SK-N-DZ (cell line): ENCODE results near the gene LYZ. TPM values are rescaled to one million over a fixed set of nuclear protein-coding genes. Genes with fewer than 3 reads are reported as not detected.
"Not testable (repeated sequence)": the region's sequence is repeated elsewhere in the genome, so short reads cannot be mapped to it uniquely, and the experiment has no call there.

Experiments
- DNase-seq: peaks from one replicate; pipeline ENCODE4 v3.0.0-alpha.2; 2015; ENCODE audit warnings: low spot score
- polyA plus RNA-seq, 2 experiments: library from polyadenylated mRNA; depleted of rRNA; stranded (reverse); fragments of >200 nt; gene quantifications; 2 replicates each; pipeline ENCODE4 v1.2.3, GENCODE V29; 2014

Gene LYZ
- polyA plus RNA-seq (2014; cell fraction: cytosol; rRNA removed): 0.80 TPM in 1 of 2 replicates, not detected in the other
- 0.67 TPM in 1 of 2 replicates, not detected in the other for polyA plus RNA-seq (2014; cell fraction: nucleus; rRNA removed)

DNA sequence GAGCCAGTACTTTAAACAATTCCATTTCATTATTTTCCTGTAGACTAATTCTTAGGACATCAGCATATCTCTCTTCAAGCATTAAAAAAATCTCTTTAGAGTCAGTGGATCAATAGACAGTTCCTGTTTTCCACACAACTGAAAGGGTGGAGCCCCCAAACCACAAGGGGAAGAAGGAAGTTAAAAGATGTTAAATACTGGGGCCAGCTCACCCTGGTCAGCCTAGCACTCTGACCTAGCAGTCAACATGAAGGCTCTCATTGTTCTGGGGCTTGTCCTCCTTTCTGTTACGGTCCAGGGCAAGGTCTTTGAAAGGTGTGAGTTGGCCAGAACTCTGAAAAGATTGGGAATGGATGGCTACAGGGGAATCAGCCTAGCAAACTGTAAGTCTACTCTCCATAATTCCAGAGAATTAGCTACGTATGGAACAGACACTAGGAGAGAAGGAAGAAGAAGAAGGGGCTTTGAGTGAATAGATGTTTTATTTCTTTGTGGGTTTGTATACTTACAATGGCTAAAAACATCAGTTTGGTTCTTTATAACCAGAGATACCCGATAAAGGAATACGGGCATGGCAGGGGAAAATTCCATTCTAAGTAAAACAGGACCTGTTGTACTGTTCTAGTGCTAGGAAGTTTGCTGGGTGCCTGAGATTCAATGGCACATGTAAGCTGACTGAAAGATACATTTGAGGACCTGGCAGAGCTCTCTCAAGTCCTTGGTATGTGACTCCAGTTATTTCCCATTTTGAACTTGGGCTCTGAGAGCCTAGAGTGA is at the start of gene LYZ:
Gene LYZ (plus strand): TSS at position 220 of the 777 bp plus-strand sequence. CDS start 28 bp downstream, at position 248.
- no peak for DNase-seq

- DNase-seq: no peak
Observed at GRCh38 chr12:69298947-69299346, 49.2 kb upstream of the LYZ start.

DNA sequence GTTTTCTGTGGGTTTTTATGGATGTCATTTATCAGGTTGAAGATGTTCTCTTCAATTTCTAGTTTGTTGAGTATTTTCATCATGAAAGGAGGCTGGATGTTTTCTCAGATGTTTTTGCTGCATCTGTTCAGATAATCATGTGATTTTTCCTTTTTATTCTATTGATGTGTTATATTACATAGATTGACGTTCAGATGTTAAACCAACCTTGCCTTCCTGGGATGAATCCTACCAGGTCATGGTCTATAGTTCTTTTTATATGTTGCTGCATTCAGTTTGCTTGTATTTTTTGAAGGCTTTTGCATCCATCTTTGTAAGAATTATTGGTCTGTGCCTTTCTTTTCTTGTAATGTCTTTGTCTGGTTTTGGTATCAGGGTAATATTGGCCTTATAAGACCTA is 43.9 kb upstream of the LYZ start:
- no peak for DNase-seq

DNA sequence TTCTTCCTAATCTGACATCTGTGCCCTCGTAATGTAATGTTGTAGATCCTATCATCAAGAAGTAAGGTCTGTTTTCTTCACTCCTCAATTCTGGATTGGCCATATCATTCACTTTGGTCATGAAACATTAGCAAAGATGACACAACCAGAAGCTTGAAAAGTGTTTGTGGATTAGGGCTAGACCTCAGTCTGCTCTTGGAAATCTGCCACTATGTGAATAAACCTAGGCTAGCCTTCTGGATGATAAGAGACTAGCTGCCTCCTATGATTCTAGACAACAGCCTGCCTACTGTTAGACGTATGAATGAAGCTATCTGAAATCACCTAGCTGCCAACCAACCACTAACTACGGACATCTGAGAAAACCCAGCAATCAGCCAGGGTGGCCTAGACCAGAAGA is 38.7 kb upstream of the LYZ start:
- DNase-seq: peak; percentile 88

- no peak for DNase-seq
Observed at GRCh38 chr12:69313209-69313608, 35.0 kb upstream of the LYZ start.

- DNase-seq: not testable (repeated sequence)
Observed at GRCh38 chr12:69316784-69317183, 31.4 kb upstream of the LYZ start.

DNA sequence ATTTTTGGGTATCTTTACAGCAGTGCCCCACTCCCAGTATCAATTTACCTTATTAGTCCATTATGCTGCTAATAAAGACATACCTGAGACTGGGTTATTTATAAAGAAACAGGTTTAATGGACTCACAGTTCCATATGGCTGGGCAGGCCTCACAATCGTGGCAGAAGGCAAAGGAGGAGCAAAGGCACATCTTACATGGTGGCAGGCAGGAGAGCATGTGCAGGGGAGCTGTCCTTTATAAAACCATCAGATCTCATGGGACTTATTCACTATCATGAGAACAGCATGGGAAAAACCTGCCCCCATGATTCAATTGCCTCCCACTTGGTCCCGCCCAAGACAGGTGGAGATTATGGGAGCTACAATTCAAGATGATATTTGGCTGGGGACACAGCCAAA is 30.9 kb upstream of the LYZ start:
- not testable (repeated sequence) for DNase-seq

DNA sequence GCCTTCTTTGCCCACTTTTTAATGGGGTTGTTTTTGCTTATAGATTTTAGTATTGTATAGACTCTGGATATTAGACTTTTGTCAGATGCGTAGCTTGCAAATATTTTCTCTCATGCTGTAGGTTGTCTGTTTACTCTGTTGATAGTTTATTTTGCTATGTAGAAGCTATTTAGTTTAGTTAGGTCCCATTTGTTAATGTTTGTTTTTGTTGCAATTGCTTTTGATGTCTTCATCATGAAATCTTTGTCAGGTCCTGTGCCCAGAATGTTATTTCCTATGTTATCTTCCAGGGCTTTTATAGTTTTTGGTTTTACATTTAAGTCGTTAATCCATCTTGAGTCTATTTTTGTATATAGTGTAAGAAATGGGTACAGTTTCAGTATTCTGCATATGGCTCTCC is 30.0 kb upstream of the LYZ start:
- no peak for DNase-seq

DNA sequence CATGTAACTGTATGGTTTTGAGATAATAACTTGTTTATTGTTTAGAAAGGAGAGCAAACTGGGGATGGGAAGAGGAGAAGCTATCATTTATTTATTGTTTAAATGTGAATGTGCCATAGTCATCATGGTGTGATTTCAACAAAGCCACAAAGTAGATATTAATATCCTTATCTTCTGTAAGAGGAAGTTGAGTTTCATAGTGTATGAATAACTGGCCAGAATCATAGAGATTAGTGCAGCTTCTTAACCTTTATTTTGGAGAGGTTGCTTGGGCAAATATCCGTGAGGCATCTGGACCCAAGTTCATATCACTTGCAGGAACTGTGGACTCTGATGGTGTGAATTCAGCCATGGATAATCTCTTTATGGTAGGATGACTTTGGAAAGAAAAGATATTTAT is 26.8 kb upstream of the LYZ start:
- no peak for DNase-seq

GRCh38 chr12:69324797-69325466 is 23.2 kb upstream of the LYZ start:
- DNase-seq: no peak

DNA sequence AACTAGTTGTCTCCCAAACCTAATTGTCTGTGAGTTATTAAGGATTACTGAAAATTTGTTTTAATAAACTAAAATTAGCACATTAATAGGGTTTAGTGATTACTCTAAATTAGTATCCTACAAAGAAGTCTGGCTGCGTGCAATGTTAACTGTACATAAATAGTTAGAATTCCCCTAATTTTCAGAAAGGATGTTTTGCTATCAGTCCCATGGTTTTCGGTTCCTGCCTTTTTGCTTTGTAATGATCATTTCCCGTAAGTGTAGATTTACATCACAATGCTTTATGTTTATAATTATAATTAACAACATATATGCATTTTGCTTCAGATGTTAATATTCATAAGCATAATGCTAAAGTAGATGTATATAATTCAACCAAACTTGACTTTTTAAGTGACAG is 19.8 kb upstream of the LYZ start:
- no peak for DNase-seq

DNA sequence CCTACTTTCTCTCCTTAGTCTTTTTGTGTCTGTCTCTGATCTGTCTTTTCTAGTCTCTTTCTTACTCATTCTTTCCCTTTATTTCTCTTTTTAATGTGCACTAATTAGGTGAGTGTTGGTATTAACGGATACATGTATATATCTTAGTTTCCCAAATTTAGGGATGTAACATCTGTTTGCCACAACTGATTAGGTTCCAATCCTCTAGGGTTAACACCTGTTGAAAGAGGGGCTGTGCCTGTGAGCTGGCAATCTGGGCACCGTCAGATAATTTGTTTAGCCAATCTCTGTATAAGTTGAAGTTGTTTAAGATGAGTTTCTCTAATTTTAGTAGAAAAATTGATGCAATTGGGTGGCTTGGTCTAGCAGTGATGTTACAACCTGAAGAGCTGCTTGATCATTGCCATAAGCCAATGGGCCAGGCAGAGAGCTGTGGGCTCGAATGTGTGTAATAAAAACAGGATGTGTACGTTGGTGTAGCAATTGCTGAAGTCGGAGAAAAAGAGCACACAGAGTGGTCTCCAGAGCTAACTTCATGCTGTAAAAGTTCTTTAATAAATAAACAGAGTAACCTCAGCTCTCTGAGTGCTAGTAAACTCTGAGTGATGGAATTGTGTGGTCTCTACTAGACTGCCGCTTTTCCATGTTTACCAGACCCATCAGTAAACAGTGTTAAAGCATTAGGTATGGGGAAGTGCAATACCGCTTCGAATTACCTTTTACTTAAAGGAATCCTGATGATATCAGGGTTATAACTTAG is 18.3 kb upstream of the LYZ start:
- DNase-seq: no peak

GRCh38 chr12:69330475-69331473 is 17.4 kb upstream of the LYZ start:
- no peak for DNase-seq

- no peak for DNase-seq
Observed at GRCh38 chr12:69331519-69331908, 16.7 kb upstream of the LYZ start.

- DNase-seq: no peak
Observed at GRCh38 chr12:69331909-69332684, 16.1 kb upstream of the LYZ start.

DNA sequence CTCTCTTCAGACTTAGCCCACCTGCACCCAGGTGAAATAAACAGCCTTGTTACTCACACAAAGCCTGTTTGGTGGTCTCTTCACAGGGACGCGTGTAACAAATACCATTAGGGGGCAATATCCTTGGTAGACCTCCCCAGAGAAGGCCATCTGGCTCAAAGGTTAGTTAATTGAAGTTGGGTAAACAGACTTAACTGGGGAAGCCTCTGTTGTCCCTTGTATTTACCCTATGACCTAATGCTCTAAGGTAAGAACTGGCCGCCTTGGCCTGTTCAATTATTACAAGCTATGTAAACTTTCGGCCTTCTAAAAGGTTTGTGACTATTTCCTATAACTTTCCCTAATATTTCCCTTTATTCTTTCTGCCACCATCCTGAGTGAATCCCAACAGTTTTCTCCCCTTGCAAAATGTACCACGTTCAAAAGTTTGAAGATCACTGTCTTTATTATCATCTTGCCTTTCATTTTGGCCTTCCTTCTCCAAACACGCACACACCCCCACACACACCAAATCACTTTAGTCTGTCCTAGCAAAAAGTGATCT is 15.3 kb upstream of the LYZ start:
- no peak for DNase-seq

- no peak for DNase-seq
Observed at GRCh38 chr12:69334158-69334557, 14.0 kb upstream of the LYZ start.

DNA sequence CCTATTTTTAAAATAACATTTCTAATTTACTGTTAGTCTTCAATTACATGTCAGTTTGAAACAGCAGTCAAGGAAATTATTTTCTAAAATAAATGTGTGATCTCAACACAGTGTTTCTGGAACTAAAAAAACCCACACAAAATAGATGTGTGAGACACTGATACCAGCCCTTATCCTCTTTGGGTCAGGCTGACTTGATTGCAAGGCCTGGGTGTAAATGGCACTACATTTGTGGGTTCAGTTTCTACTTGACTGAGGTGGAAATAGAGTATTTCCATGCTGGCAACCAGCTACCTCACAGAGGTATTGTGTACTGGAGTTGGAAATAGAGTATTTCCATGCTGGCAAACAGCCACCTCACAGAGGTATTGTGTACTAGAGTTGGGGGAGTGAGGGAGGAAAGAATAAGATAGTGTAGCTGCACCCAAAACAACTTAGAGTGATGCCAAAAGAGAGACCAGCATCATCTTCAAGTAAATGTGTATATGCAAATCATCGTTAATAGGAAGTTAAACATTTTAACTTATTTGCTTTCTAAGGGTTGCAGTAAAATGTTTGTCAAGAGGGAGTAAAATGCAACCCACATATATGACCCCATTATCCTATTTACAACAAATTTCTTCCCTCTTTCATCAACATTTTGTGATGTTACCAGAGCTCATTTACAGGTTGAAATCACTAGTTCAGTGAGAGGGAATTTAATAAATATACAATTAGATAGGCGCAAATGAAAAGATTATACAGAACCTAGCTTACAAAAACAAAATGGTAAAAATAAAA is 10.7 kb upstream of the LYZ start:
- no peak for DNase-seq
